SK-N-SH treated with all-trans-retinoic acid at 6 μM for 48 hours (cell line): Measurements from ENCODE around the gene MEIS1.

ENCODE experiments used
- ATAC-seq: fragments of 200-7000 bp; cut with Tn5 transposase; 3 replicates; pipeline ENCODE4 v1.9.1; 2020; ENCODE audit warnings: mild to moderate bottlenecking, moderate library complexity
- ARNTL ChIP-seq: fragments of 450-650 bp; formaldehyde crosslinking; IDR thresholded peaks from 2 replicates; pipeline ENCODE4 v1.5.0; 2020; ENCODE audit warnings: low read depth, mild to moderate bottlenecking, moderate library complexity, borderline replicate concordance
- BACH2 ChIP-seq: fragments of 250-450 bp; sonication (Bioruptor Pico); IDR thresholded peaks from 2 replicates; pipeline ENCODE4 v1.9.0; 2021; ENCODE audit warnings: mild to moderate bottlenecking, borderline replicate concordance
- CREB5 ChIP-seq: fragments of 250-450 bp; sonication (Bioruptor Pico); IDR thresholded peaks from 2 replicates; pipeline ENCODE4 v1.5.1; 2020; ENCODE audit warnings: low read depth, mild to moderate bottlenecking, moderate library complexity
- CSDC2 ChIP-seq: fragments of 250-450 bp; sonication (Bioruptor Pico); IDR thresholded peaks from 2 replicates; pipeline ENCODE4 v1.5.0; 2020; ENCODE audit warnings: mild to moderate bottlenecking, moderate library complexity
- ESRRG ChIP-seq: fragments of 250-450 bp; sonication (Bioruptor Pico); IDR thresholded peaks from 2 replicates; pipeline ENCODE4 v1.6.1; 2021; ENCODE audit warnings: mild to moderate bottlenecking
- ISL1 ChIP-seq: fragments of 250-450 bp; sonication (Bioruptor Pico); IDR thresholded peaks from 2 replicates; pipeline ENCODE4 v2.1.2; 2022; ENCODE audit warnings: mild to moderate bottlenecking, moderate library complexity
- OSR1 ChIP-seq: fragments of 250-450 bp; sonication (Bioruptor Pico); IDR thresholded peaks from 2 replicates; pipeline ENCODE4 v1.8.0; 2022; ENCODE audit warnings: moderate library complexity, mild to moderate bottlenecking, inconsistent platforms
- PPARA ChIP-seq: fragments of 250-450 bp; sonication (Bioruptor Pico); IDR thresholded peaks from 2 replicates; pipeline ENCODE4 v1.5.0; 2020; ENCODE audit warnings: mild to moderate bottlenecking, borderline replicate concordance
- RARB ChIP-seq: fragments of 250-450 bp; sonication (Bioruptor Pico); IDR thresholded peaks from 2 replicates; pipeline ENCODE4 v1.8.0; 2021; ENCODE audit warnings: mild to moderate bottlenecking, moderate library complexity
- SNAI2 ChIP-seq: fragments of 250-450 bp; sonication (Bioruptor Pico); IDR thresholded peaks from 2 replicates; pipeline ENCODE4 v1.5.0; 2020; ENCODE audit warnings: mild to moderate bottlenecking, moderate library complexity
- TCF4 ChIP-seq: fragments of 250-450 bp; sonication (Bioruptor Pico); IDR thresholded peaks from 2 replicates; pipeline ENCODE4 v1.8.0; 2021; ENCODE audit warnings: mild to moderate bottlenecking, moderate library complexity, borderline replicate concordance
- TOX ChIP-seq: fragments of 250-450 bp; sonication (Bioruptor Pico); IDR thresholded peaks from 2 replicates; pipeline ENCODE4 v1.8.0; 2021; ENCODE audit warnings: mild to moderate bottlenecking, moderate library complexity, borderline replicate concordance
- TSHZ2 ChIP-seq: fragments of 250-450 bp; sonication (Bioruptor Pico); IDR thresholded peaks from 2 replicates; pipeline ENCODE4 v1.5.0; 2020; ENCODE audit warnings: mild to moderate bottlenecking, moderate library complexity
- ZFP30 ChIP-seq: fragments of 450-650 bp; formaldehyde crosslinking; IDR thresholded peaks from 2 replicates; pipeline ENCODE4 v1.5.0; 2022; ENCODE audit warnings: mild to moderate bottlenecking, moderate library complexity
- ZNF70 ChIP-seq: fragments of 450-650 bp; formaldehyde crosslinking; IDR thresholded peaks from 2 replicates; pipeline ENCODE4 v1.5.0; 2020; ENCODE audit warnings: mild to moderate bottlenecking, moderate library complexity
- ZNF8 ChIP-seq: fragments of 450-650 bp; formaldehyde crosslinking; IDR thresholded peaks from 2 replicates; pipeline ENCODE4 v1.5.0; 2020; ENCODE audit warnings: mild to moderate bottlenecking, moderate library complexity
- TF ChIP-seq, protein P1 (sequence below): fragments of 250-450 bp; sonication (Bioruptor Pico); IDR thresholded peaks from 2 replicates; pipeline ENCODE4 v1.8.0; 2021; ENCODE audit warnings: low read depth, mild to moderate bottlenecking, moderate library complexity, borderline replicate concordance
- TF ChIP-seq, protein P2 (sequence below): fragments of 250-450 bp; sonication (Bioruptor Pico); IDR thresholded peaks from 2 replicates; pipeline ENCODE4 v1.5.1; 2021; ENCODE audit warnings: mild to moderate bottlenecking, moderate library complexity

Gene MEIS1

GRCh38 chr2:66532972-66533868 is 98.3 kb downstream of the MEIS1 start (continued):
- TF ChIP-seq TSHZ2 (CRISPR knock-in tag) (no peak), TCF4 (CRISPR knock-in tag) (no peak), PPARA (CRISPR knock-in tag) (no peak)
- TF ChIP-seq, all 23 proteins: peak for 0

GRCh38 chr2:66534461-66534860 is 99.5 kb downstream of the MEIS1 start:
- TF ChIP-seq TSHZ2 (CRISPR knock-in tag) (no peak), ZNF8 (CRISPR knock-in tag) (no peak), TOX (no peak), SNAI2 (CRISPR knock-in tag) (no peak), ARNTL (CRISPR knock-in tag) (no peak), CSDC2 (CRISPR knock-in tag) (no peak), ISL1 (CRISPR knock-in tag) (no peak), TCF4 (CRISPR knock-in tag) (no peak), ESRRG (CRISPR knock-in tag) (no peak), ZFP30 (CRISPR knock-in tag) (no peak), BACH2 (CRISPR knock-in tag) (no peak), ZNF70 (CRISPR knock-in tag) (no peak), OSR1 (CRISPR knock-in tag) (no peak), CREB5 (no peak)
- TF ChIP-seq, protein P1, sequence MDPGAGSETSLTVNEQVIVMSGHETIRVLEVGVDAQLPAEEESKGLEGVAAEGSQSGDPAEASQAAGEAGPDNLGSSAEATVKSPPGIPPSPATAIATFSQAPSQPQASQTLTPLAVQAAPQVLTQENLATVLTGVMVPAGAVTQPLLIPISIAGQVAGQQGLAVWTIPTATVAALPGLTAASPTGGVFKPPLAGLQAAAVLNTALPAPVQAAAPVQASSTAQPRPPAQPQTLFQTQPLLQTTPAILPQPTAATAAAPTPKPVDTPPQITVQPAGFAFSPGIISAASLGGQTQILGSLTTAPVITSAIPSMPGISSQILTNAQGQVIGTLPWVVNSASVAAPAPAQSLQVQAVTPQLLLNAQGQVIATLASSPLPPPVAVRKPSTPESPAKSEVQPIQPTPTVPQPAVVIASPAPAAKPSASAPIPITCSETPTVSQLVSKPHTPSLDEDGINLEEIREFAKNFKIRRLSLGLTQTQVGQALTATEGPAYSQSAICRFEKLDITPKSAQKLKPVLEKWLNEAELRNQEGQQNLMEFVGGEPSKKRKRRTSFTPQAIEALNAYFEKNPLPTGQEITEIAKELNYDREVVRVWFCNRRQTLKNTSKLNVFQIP (CRISPR knock-in tag) = no peak
- TF ChIP-seq, protein P2, sequence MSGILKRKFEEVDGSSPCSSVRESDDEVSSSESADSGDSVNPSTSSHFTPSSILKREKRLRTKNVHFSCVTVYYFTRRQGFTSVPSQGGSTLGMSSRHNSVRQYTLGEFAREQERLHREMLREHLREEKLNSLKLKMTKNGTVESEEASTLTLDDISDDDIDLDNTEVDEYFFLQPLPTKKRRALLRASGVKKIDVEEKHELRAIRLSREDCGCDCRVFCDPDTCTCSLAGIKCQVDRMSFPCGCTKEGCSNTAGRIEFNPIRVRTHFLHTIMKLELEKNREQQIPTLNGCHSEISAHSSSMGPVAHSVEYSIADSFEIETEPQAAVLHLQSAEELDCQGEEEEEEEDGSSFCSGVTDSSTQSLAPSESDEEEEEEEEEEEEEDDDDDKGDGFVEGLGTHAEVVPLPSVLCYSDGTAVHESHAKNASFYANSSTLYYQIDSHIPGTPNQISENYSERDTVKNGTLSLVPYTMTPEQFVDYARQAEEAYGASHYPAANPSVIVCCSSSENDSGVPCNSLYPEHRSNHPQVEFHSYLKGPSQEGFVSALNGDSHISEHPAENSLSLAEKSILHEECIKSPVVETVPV (CRISPR knock-in tag) = no peak
- ATAC-seq = no peak

DNA sequence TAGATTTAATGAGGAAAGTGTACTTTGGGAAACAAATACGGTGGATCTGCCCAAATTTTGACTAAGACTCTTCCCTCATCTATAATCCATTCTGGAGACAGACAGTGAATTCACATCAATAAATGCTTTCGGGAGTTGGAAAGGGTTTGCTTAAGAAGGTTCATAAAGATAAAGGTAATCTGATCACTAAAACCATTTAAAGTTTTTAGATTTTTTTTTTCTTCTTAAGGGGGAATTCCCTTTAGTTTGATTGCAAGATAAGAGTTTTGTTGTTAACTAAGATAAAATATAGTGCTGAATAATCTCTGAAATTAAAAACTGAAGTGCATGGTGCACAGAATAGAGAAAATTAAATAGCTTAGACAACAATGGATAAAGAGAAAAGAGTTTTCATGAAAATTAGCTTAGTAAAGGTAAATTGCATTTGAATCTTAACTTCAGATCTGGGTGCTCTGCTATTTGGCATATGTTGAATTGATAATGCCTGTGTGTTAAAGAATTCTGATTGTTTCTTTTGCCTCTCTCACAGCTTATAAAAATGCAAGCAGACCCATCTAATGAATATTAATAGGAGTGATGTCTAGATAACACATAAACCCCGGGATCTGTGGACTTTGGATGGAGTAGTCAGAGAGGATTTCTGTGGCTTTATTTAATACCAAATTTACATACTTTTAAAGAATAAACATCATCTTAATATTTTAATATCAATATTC is 100.8 kb downstream of the MEIS1 start:
- no peak for ATAC-seq
- TF ChIP-seq RARB (CRISPR knock-in tag) (no peak), PPARA (CRISPR knock-in tag) (no peak), ISL1 (CRISPR knock-in tag) (no peak), CSDC2 (CRISPR knock-in tag) (no peak)
